ENCODE results near the gene USP15.
A peak's percentile ranks its signal among the peaks of the same experiment; 100 is the strongest.

Gene USP15

GRCh38 chr12:62259993-62260732 is at the start of gene USP15:
Gene USP15, plus strand, starts transcription at chr12:62260404. Its CDS starts 11 bp downstream, at chr12:62260415.
- peak; percentile 96 for DNase-seq

- DNase-seq, result peak; percentile 27 to 41
These were observed 49.8 kb upstream of the USP15 start for GRCh38 chr12:62210422-62210821.

GRCh38 chr12:62211510-62211909 is 48.7 kb upstream of the USP15 start:
- no peak for DNase-seq

GRCh38 chr12:62214846-62215245 is 45.4 kb upstream of the USP15 start:
- DNase-seq, result no peak

- DNase-seq, result no peak
These were observed 44.7 kb upstream of the USP15 start for GRCh38 chr12:62215506-62215905.

GRCh38 chr12:62217466-62218194 is 42.6 kb upstream of the USP15 start:
- no peak for DNase-seq

GRCh38 chr12:62221107-62221506 is 39.1 kb upstream of the USP15 start:
- DNase-seq, result no peak

- no peak for DNase-seq
These were observed 35.6 kb upstream of the USP15 start for GRCh38 chr12:62224601-62225000.

- DNase-seq, result no peak
These were observed 33.1 kb upstream of the USP15 start for GRCh38 chr12:62227091-62227490.

- DNase-seq, result no peak
These were observed 29.6 kb upstream of the USP15 start for GRCh38 chr12:62230652-62231051.

- DNase-seq, result no peak
These were observed 28.0 kb upstream of the USP15 start for GRCh38 chr12:62232143-62232729.

- no peak for DNase-seq
These were observed 26.4 kb upstream of the USP15 start for GRCh38 chr12:62233805-62234204.

GRCh38 chr12:62239571-62239970 is 20.6 kb upstream of the USP15 start:
- DNase-seq, result no peak

- no peak for DNase-seq
These were observed 12.7 kb upstream of the USP15 start for GRCh38 chr12:62247281-62248045.

GRCh38 chr12:62248873-62249272 is 11.3 kb upstream of the USP15 start:
- DNase-seq, result no peak

GRCh38 chr12:62249419-62249818 is 10.8 kb upstream of the USP15 start:
- no peak for DNase-seq

GRCh38 chr12:62250671-62251608 is 9.3 kb upstream of the USP15 start:
- DNase-seq, result no peak

GRCh38 chr12:62251609-62251958 is 8.6 kb upstream of the USP15 start:
- no peak for DNase-seq

- no peak for DNase-seq
These were observed 7.6 kb upstream of the USP15 start for GRCh38 chr12:62252576-62252975.

GRCh38 chr12:62254967-62255366 is 5.2 kb upstream of the USP15 start:
- no peak for DNase-seq

- DNase-seq, result peak; percentile 85 to 86
These were observed 3.7 kb upstream of the USP15 start for GRCh38 chr12:62256408-62257096.

- DNase-seq, result no peak
These were observed 2.0 kb upstream of the USP15 start for GRCh38 chr12:62258231-62258630.
